HG02678 (cell line): Measurements from ENCODE around the gene USP34.
"Not testable (repeated sequence)": the region's sequence is repeated elsewhere in the genome, so short reads cannot be mapped to it uniquely, and the experiment has no call there.

Source experiments
- ATAC-seq: cut with Tn5 transposase; IDR thresholded peaks from one replicate; pipeline ENCODE4 v1.9.1; 2021; ENCODE audit warnings: mild to moderate bottlenecking, moderate library complexity; ENCODE audit not compliant: unreplicated experiment

The USP34 gene

DNA sequence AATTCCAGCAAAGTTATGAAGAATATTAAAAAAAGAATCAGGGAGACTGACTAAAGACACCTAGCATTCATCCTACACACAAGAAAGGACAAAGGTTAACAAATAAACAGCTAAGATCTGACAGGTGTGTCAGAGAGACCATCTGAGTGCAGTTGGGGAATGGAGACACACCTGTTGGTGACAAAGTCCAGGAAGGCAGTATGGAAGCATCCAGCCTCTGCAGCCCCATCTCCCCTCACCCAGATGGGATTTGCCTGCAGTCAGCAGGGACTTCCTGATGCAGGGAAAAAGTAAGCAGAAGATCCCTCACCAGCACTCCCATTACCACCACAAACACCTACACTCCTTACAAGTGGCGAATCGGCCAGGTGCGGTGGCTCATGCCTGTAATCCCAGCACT lies 37.9 kb downstream of the USP34 start:
- no peak for ATAC-seq

DNA sequence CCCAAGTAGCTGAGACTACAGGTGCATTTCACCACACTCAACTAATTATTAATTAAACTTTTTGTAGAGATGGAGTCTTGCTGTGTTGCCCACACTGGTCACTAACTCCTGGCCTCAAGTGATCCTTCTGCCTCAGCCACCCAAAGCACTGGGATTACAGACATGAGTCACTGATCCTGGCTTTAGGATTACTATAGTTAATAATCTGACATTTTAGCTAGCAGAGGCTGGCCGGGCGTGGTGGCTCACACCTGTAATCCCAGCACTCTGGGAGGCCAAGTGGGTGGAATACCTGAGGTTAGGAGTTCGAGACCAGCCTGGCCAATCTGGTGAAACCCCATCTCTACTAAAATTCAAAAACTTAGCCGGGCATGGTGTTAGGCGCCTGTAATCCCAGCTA lies 39.5 kb downstream of the USP34 start:
- no peak for ATAC-seq

DNA sequence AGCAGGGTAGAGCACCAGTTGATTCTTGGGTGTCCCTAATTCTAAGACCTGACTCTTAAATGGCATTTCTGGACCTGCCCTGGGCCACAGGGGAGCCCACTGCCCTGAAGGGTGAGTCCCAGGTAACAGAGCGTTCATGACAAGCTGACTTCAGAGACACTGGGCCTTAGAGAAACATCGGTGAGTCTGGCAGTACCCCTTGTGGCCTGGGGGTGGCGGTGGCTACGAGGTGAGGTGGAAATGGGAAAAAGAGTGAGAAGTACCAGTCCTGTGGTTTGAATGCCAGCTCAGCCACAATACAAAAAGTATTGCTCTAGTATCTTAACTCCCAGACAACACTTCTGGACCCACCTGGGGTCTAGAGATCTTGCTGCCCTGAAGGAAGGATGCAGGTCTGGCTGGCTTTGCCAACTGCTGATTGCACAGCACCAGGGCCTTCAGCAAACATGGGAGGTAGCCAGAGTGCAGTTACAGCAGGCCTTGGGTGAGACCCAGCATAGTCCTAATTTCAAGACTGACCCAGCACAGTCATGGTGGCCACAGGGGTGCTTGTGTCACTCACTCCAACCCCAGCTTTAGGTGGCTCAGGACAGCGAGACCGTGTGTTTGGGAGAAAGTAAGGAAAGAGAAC lies 44.5 kb downstream of the USP34 start:
- ATAC-seq = peak; percentile 72

- ATAC-seq = peak; percentile 15
These were observed 45.2 kb downstream of the USP34 start for GRCh38 chr2:61425605-61426155.

DNA sequence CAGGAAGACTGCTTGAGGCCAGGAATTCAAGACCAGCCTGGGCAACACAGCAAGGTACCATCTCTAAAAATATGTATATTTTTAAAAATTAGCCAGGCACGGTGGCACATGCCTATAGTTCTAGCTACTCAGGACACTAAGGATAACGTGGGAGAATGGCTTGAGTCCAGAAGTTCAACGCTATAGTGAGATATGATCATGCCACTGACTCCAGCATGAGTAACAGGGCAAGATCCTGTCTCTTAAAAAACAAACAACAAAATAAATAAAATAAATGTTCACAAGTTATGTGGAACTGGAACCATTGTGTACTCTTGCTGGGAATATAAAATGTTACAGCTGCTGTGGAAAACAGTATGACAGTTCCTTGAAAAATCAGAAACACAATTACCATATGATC lies 47.2 kb downstream of the USP34 start:
- ATAC-seq = no peak

DNA sequence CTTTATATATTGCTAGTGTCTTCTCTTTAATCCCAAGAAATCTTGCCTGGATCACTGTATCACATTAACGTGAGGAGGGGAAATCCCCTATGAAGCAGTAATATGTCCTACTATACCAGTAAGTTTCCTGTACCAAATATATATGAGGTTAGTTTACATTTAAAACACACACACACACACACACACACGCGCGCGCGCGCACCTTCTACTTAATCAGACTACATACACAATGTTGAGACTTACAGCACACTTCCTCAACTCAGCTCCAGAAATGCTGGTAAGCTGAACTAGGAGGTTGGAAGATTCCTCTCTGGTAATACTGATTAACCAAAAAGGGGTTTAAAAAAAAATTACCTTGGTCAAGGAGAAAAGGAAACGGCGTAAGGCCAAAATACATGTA lies 49.3 kb downstream of the USP34 start:
- ATAC-seq = no peak

- no peak for ATAC-seq
These were observed 49.8 kb downstream of the USP34 start for GRCh38 chr2:61420991-61421544.

DNA sequence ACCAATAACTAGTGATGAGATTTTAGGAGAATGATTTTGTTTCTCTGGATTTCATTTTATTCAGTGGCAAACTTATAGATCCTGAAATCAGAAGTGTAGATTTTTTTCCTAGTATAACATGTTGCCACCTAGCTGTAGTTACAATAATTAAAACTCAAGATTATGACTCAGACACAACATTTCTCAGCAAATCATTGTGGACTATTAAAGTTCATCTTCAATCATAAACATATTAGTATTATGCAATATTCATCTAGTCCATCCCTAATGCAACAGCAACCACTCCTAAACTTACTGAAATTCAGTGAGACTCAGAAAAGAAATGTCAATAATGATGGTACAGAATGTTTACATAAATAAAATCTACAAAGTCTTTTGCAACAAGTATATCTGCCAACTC lies 51.3 kb downstream of the USP34 start:
- ATAC-seq = no peak

GRCh38 chr2:61419129-61419528 lies 51.8 kb downstream of the USP34 start:
- no peak for ATAC-seq

GRCh38 chr2:61416871-61417645 lies 53.8 kb downstream of the USP34 start:
- ATAC-seq = no peak

- no peak for ATAC-seq
These were observed 55.6 kb downstream of the USP34 start for GRCh38 chr2:61415265-61415664.

- ATAC-seq = no peak
These were observed 56.2 kb downstream of the USP34 start for GRCh38 chr2:61414674-61415073.

- ATAC-seq = no peak
These were observed 59.8 kb downstream of the USP34 start for GRCh38 chr2:61411109-61411508.

DNA sequence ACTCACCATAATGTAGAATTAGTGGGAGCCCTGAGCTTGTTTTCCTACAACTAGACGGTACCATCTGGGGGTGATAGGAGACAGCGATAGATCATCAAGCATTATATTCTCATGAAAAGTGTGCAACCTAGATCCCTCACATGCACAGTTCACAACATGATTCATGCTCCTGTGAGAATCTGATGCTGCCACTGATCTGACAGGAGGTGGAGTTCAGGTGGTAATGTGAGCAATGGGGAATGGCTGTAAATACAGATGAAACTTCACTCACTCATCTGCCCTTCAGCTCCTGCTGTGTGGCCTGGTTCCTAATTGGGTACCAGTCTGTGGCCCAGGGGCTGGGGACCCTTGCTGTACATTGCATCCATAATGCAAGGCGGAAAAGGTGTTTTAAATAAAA lies 60.7 kb downstream of the USP34 start:
- no peak for ATAC-seq

GRCh38 chr2:61405813-61406212 lies 65.1 kb downstream of the USP34 start:
- no peak for ATAC-seq

GRCh38 chr2:61404438-61404837 lies 66.4 kb downstream of the USP34 start:
- no peak for ATAC-seq

DNA sequence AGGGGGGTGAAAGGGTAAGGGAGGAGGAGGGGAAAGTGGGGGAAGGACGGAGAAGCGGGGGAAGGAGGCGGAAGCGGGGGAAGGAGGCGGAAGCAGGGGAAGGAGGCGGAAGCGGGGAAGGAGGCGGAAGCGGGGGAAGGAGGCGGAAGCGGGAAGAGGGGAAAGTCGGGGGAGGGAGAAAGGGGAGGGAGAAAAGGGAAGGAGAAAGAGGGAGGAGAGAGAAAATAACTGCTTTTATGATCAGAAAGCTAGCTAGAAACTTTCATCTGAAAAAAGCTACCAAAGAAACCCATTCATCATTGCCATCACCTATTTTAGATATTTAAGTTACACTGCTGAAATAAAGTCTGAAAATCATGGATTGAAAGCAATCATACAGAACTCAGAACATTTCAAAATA lies 72.5 kb downstream of the USP34 start:
- ATAC-seq = no peak

GRCh38 chr2:61396005-61396404 lies 74.9 kb downstream of the USP34 start:
- no peak for ATAC-seq

DNA sequence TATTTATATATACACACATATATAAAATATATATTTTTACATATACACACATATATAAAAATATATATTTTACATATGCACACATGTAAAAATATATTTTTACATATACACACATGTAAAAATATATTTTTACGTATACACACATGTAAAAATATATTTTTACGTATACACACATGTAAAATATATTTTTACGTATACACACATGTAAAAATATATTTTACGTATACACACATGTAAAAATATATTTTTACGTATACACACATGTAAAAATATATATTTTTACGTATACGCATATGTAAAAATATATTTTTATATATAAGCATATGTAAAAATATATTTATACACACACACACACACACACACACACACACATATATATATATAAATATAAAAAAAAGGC lies 83.3 kb downstream of the USP34 start:
- not testable (repeated sequence) for ATAC-seq

DNA sequence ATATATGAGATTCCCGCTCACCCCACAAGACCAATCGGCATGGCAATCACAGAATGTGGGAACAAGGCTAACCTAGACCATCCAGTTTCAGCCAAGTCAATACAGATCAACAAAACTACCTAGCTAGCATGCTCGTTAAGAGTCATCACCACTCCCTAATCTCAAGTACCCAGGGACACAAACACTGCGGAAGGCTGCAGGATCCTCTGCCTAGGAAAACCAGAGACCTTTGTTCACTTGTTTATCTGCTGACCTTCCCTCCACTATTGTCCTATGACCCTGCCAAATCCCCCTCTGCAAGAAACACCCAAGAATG lies 90.0 kb downstream of the USP34 start:
- ATAC-seq = not testable (repeated sequence)

GRCh38 chr2:61380056-61380881 lies 90.6 kb downstream of the USP34 start:
- ATAC-seq = no peak
